ENCODE results near the gene GORASP1.

DNA sequence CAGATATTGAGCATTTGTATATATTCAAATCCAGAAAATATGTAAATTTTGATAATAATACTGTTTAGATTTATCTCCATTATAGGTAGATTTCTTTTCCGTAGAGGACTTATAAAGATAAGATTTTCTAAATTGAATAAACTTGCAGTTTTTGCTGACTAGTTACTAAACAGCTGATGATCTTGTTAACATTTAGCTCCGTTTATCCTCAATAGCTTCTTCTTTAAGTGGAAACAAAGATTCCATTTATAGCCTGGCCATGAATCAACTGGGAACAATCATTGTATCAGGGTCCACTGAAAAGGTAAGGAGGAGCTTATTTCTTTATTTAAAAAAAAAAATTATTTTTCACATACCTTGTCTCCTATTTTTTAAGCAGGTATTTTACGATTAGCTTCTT, 38.9 kb downstream of the GORASP1 start:
- TF ChIP-seq, protein P1, sequence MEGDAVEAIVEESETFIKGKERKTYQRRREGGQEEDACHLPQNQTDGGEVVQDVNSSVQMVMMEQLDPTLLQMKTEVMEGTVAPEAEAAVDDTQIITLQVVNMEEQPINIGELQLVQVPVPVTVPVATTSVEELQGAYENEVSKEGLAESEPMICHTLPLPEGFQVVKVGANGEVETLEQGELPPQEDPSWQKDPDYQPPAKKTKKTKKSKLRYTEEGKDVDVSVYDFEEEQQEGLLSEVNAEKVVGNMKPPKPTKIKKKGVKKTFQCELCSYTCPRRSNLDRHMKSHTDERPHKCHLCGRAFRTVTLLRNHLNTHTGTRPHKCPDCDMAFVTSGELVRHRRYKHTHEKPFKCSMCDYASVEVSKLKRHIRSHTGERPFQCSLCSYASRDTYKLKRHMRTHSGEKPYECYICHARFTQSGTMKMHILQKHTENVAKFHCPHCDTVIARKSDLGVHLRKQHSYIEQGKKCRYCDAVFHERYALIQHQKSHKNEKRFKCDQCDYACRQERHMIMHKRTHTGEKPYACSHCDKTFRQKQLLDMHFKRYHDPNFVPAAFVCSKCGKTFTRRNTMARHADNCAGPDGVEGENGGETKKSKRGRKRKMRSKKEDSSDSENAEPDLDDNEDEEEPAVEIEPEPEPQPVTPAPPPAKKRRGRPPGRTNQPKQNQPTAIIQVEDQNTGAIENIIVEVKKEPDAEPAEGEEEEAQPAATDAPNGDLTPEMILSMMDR (IDR thresholded peaks at IDR 0.05) = no peak
- no peak for TF ChIP-seq POLR2A (IDR thresholded peaks at IDR 0.05)

Data from uterus (tissue), 2 donors.